ENCODE results near the gene FUZ. TPM values are rescaled to one million over a fixed set of nuclear protein-coding genes. Genes with fewer than 3 reads are reported as not detected.
A peak's percentile ranks its signal among the peaks of the same experiment; 100 is the strongest.

FUZ gene
- total and polyA plus RNA-seq, 2 of the 4 experiments (the other 2 are of a cell fraction): 12.1 to 14.3 TPM

DNA sequence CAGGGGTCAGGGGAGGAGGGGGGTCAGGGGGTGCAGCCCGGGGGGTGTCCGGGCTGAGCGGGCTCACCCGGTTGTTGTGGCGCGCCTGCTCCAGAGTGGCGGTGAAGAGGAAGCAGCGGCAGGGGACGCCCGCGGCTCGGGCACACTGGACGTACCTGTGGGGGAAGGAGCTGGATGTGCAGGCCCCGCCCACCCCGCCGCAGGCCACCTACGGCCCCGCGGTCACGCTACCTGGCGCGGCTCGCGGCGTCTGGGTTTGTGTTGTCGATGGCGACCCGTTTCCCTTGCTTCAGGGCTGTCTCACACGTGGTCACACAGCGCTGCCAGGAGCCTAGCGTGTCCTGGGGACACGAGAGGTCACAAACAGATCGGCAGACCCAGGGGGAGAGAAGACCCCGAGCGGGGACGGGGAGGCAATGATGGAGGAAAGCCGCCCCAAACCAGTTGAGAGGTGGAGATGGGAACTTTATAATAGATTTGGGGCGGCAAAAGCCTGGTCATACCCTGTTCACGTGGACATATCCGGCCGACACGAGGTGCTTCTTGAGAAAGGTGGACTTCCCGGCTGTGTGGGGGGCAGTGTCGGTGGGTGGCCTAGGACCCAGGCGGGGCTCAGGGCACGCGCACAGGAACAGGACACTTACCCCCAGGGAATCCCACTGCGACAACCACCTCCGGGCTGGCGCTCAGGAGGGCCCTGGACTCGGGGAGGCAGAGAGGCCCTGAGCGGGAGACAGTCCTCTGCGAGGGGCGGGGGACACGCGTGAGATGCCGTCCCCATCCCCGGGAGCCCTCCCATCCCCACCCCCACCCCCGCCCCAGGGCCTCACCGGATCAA is 48.7 kb upstream of the FUZ start (continued):
- no peak for TF ChIP-seq MAZ (IDR thresholded peaks at IDR 0.05; ENCODE audit: borderline replicate concordance, low read depth, low read length)

DNA sequence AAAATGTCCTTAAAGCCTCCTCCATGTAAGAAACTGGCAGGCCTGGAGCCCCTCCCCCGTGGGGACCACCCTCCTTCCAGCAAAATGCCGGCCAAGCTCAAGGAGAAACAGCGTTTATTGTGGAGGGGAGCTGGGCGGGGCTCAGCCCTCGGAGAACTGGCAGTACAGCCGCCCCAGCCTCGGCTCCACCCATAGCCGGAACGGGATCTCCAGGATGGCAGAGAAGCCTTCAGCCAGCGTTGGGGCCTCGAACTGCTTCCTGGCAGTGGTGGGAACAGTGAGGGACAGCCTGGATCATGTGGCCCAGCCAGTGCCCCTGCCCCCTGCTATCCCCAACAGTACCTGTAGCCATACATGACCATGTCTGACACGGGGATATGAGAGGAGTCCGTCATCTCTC is 48.0 kb upstream of the FUZ start:
- Histone ChIP-seq H3K9ac (ENCODE audit: low read depth, low read length) (no peak overlapping the region), H2BK15ac (ENCODE audit: low read depth, low read length) (no peak overlapping the region), H2AK5ac (ENCODE audit: low read depth, low read length) (0 out of 2 replicates have a peak overlapping the region, but pooled peaks have one; percentile 31), H3K27ac (ENCODE audit: insufficient read depth, low read length) (no peak overlapping the region), H2BK120ac (ENCODE audit: low read depth, low read length) (no peak overlapping the region), H3K4me2 (ENCODE audit: low read depth, low read length) (no peak overlapping the region), H4K20me1 (ENCODE audit: insufficient read depth, low read length) (peaks cover 51% of the 10 kb centered on the region), H3K4ac (ENCODE audit: low read depth, low read length) (no peak overlapping the region), H3K9me1 (ENCODE audit: insufficient read depth, low read length) (peaks cover 7% of the 10 kb centered on the region), H2AK9ac (replicated peaks; ENCODE audit: low read depth, low read length, poor library complexity) (peak overlapping the region; percentile 3), H3K36me3 (ENCODE audit: control insufficient read depth, insufficient read depth, low read length) (peaks cover 75% of the 10 kb centered on the region), H3K56ac (ENCODE audit: extremely low read depth, insufficient read depth, low read length) (no peak overlapping the region), H3K79me1 (ENCODE audit: low read depth in 1 of 2, low read length in 2 of 2) (peaks cover 17 to 75% of the 10 kb centered on the region in 2 experiments), H4K5ac (ENCODE audit: low read depth, low read length) (no peak overlapping the region), H3K14ac (replicated peaks; ENCODE audit: low read depth, low read length) (no peak overlapping the region), H4K91ac (ENCODE audit: insufficient read depth, low read depth, low read length) (no peak overlapping the region), H3K18ac (ENCODE audit: low read depth, low read length) (no peak overlapping the region), H2AFZ (replicated peaks; ENCODE audit: low read length, poor library complexity) (no peak overlapping the region), H3K9me3 (ENCODE audit: control insufficient read depth, insufficient read depth, low read length) (no peaks in the 10 kb centered on the region), H2BK20ac (ENCODE audit: low read depth, low read length) (no peak overlapping the region), H3K27me3 (ENCODE audit: control insufficient read depth, insufficient read depth, low read length) (no peaks in the 10 kb centered on the region), H4K8ac (ENCODE audit: low read depth in 2 of 2, low read length in 2 of 2) (peak overlapping the region in 1 of 2 experiments; percentile 4; a peak in 1 of 4 replicates), H3K23ac (ENCODE audit: low read depth, low read length) (no peak overlapping the region), H3K4me3 (ENCODE audit: insufficient read depth, low read depth, low read length) (no peak overlapping the region), H3K4me1 (ENCODE audit: control insufficient read depth, insufficient read depth, low read length) (peaks cover 11% of the 10 kb centered on the region), H2BK5ac (ENCODE audit: low read depth, low read length, poor library complexity, severe bottlenecking) (no peak overlapping the region)
- ChIA-PET POLR2A (ENCODE audit: unreplicated experiment) (interaction anchor here (0.5 kb wide), 1 partner anchor 391 kb away, joined by 3 read pairs; no protein-coding TSS in a partner anchor), CTCF (no interaction called here)
- WGBS, 2 experiments (ENCODE audit: extremely low coverage in 2 of 2, insufficient read length in 1 of 2): no CpG with 5 or more reads among the region's 13 CpGs
- DNase-seq (no peak), ATAC-seq (ENCODE audit: low read depth) (no peak)
- in situ Hi-C loops (cut with MboI; ENCODE audit: low sequenced_read_pairs) (no loop called here), intact Hi-C loops (cut with micrococcal nuclease) (no loop called here), dilution Hi-C loops (cut with HindIII; ENCODE audit: low sequenced_read_pairs, unreplicated experiment) (no loop called here)
- BruUV-seq (replicated peaks): no TSS peak
- TF ChIP-seq RFX5 (IDR thresholded peaks at IDR 0.05; ENCODE audit: low read depth, low read length) (no peak), FOS (IDR thresholded peaks at IDR 0.05; ENCODE audit: low read depth, low read length) (no peak), MXI1 (IDR thresholded peaks at IDR 0.05; ENCODE audit: borderline replicate concordance, low read depth, low read length) (no peak), MAFK (IDR thresholded peaks at IDR 0.05; ENCODE audit: low read depth, low read length) (no peak), CHD1 (IDR thresholded peaks at IDR 0.05; ENCODE audit: low read depth, low read length) (no peak), MAZ (IDR thresholded peaks at IDR 0.05; ENCODE audit: borderline replicate concordance, low read depth, low read length) (no peak), RCOR1 (IDR thresholded peaks at IDR 0.05; ENCODE audit: insufficient replicate concordance, low read length) (no peak), SMC3 (IDR thresholded peaks at IDR 0.05; ENCODE audit: low read depth, low read length) (no peak), RAD21 (IDR thresholded peaks at IDR 0.05; ENCODE audit: low read length) (no peak), POLR2A (IDR thresholded peaks at IDR 0.05; ENCODE audit: low read depth, low read length) (no peak), CEBPB (IDR thresholded peaks at IDR 0.05; ENCODE audit: low read depth, low read length) (no peak)
- TF ChIP-seq, protein P1, sequence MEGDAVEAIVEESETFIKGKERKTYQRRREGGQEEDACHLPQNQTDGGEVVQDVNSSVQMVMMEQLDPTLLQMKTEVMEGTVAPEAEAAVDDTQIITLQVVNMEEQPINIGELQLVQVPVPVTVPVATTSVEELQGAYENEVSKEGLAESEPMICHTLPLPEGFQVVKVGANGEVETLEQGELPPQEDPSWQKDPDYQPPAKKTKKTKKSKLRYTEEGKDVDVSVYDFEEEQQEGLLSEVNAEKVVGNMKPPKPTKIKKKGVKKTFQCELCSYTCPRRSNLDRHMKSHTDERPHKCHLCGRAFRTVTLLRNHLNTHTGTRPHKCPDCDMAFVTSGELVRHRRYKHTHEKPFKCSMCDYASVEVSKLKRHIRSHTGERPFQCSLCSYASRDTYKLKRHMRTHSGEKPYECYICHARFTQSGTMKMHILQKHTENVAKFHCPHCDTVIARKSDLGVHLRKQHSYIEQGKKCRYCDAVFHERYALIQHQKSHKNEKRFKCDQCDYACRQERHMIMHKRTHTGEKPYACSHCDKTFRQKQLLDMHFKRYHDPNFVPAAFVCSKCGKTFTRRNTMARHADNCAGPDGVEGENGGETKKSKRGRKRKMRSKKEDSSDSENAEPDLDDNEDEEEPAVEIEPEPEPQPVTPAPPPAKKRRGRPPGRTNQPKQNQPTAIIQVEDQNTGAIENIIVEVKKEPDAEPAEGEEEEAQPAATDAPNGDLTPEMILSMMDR (conservative IDR thresholded peaks at IDR 0.05; ENCODE audit: low read depth, low read length): no peak
- TF ChIP-seq, protein P2, sequence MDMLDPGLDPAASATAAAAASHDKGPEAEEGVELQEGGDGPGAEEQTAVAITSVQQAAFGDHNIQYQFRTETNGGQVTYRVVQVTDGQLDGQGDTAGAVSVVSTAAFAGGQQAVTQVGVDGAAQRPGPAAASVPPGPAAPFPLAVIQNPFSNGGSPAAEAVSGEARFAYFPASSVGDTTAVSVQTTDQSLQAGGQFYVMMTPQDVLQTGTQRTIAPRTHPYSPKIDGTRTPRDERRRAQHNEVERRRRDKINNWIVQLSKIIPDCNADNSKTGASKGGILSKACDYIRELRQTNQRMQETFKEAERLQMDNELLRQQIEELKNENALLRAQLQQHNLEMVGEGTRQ (IDR thresholded peaks at IDR 0.05; ENCODE audit: low read depth, low read length): no peak

Measured in IMR-90 (cell line).